T-helper 2 cell treated with Interferon-gamma antibody and Interleukin-4, amounts not matched to agents 100 ng/mL and 5 ng/mL, for 36 hours (primary cell): ENCODE data around the gene ERC2. TPM values are rescaled to one million over a fixed set of nuclear protein-coding genes. Genes with fewer than 3 reads are reported as not detected.
"Not testable (repeated sequence)": the region's sequence is repeated elsewhere in the genome, so short reads cannot be mapped to it uniquely, and the experiment has no call there.

Source experiments
- intact Hi-C: fragments of 100-400 bp; cut with micrococcal nuclease; formaldehyde crosslinking; loops from one replicate; pipeline ENCODE4 v1.15.1; 2023
- total RNA-seq: library from RNA; stranded (reverse); gene quantifications from 2 replicates; pipeline ENCODE4 v1.2.3, GENCODE V29; 2022

The ERC2 gene
- total RNA-seq, 1 donor from 2014 or later, result 0.20 TPM

DNA sequence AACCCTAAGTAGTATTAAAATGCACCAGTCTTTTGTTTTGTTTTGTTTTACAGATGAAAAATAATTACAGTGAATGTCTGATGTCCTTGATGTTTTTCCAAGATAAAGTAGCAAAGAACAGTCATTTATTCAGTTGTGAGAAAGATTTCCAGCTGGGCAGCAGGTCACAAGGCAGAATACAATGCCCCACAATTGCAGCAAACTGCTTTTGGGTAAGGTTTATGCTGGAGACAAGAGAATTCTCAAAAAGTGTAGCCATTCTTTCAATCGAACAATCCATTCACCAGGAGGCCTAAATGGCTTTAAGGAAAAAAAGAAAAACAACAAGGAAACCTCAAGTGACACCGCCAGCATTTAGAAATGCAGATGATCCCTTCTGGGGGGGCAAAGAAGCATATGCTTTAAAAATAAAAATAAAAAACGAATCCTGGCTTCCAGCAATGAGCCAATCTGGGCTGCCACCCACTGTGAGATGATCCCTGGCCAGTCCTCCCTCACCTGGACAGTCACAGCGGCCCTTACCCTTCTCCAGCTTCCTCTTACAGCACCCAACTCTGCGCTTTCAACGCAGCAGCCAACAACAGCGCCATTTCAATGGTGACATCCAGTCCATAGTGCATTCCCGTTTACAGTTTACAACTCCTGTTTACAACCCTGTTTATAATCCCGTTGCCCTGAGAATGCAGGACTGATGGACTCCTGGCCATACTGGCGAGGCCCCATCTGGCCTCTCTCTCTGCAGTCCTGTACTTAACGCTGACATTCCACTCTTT, 955.5 kb downstream of the ERC2 start:
- intact Hi-C loops, result no loop called here

DNA sequence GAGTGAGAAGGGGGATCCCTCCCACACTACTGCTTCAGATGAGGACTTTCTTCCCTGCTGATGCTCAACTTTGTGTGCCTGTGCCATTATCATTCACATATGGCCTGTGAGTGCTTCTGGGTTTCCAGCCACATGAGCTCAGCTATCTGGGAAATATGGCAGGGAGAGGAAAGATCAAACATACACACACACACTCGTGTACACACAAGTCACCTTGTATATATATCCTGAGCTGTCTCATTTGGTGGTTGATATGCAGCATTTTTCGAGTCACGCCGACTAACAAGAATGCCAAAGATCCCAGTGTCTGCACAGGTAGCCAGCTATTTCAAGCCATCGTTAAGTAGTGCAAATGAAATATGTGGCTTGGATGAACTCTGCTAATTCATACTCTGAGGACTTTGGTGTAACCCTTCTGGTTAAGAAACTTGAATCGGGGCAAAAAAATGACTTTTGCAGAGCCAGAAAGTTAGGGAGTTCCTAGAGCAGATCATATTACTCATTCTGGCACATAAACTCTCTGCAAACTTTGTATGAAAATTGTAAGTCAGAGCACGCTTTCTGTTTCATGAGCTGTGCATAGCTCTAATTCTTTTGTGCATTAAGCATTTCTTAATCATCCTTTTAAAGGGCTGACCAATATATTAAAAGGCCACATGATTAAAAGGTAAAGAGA, 956.2 kb downstream of the ERC2 start:
- intact Hi-C loops, result no loop called here

DNA sequence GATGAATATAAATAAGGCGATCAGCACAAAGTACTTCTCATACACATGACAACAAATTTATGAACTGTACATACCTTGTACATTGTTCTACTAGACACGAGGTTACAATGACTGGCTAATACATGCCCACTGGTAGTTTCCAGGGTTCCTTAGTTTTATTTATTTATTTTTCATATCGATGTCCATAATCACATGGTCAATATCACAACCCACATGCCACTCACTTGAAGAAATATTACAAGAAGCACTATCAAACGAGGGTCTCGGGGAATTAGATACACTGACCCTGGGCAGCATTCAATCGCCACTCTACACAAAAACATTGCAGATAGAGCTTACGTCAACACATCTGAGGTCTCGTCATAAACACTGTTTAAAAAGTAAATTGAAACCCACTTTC, 959.9 kb downstream of the ERC2 start:
- intact Hi-C loops, result no loop called here

- intact Hi-C loops, result no loop called here
Measured at GRCh38 chr3:55507808-55508207, 960.5 kb downstream of the ERC2 start.

GRCh38 chr3:55505776-55506175, 962.5 kb downstream of the ERC2 start:
- intact Hi-C loops, result no loop called here

DNA sequence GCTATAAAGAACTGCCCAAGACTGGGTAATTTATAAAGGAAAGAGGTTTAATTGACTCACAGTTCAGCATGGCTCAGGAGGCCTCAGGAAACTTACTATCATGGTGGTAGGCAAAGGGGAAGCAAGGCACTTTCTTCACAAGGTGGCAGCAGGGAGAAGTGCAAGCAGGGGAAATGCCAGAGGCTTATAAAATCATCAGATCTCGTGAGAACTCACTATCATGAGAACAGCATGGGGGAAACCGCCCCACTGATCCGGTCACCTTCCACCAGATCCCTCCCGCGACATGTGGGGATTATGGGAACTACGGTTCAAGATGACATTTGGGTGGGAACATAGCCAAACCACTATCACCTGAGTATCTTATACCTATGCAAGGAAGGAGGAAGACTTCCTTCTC, 963.2 kb downstream of the ERC2 start:
- intact Hi-C loops, result not testable (repeated sequence)

DNA sequence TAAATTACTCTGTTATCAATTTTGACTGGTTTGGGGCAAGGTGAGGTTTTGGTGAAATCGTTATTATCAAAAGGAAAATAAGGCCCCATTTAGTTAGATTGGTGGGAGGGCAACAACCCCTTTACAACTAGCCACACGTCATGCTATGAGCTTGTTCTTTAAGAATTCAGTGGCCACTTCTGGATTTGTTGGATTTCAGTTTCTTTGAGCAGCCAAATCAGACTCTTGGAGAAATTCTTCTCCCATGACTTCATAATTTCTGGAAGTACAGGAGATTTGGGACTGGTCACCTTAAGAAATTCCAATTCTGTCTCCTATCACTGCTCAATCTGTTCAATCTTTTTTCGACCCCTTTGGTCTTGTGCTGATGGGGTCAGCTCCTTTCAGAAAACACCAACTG, 966.4 kb downstream of the ERC2 start:
- intact Hi-C loops, result no loop called here

- intact Hi-C loops, result no loop called here
Measured at GRCh38 chr3:55500555-55501330, 967.5 kb downstream of the ERC2 start.

- intact Hi-C loops, result no loop called here
Measured at GRCh38 chr3:55498520-55498919, 969.7 kb downstream of the ERC2 start.

- intact Hi-C loops, result no loop called here
Measured at GRCh38 chr3:55497250-55497649, 971.0 kb downstream of the ERC2 start.

- intact Hi-C loops, result no loop called here
Measured at GRCh38 chr3:55494976-55495375, 973.3 kb downstream of the ERC2 start.

DNA sequence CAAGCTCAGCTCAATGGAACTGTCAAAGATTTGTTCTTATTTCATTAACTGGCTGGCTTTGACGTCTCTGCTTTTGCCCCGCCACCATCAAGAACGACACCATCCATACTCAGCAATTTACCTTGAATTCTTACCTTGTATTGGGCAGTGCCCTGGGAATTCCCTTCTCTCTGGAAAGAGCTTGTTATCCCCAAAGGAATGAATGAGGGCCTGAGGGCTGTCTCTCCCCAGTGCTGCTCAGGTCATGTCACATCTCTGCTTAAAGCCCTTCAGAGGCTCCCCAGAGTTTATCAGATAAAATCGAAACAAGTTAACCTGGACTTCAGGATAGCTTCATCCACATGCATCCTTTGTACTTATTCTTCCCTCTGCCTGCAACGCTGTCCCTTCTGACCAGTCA, 975.3 kb downstream of the ERC2 start:
- intact Hi-C loops, result no loop called here

GRCh38 chr3:55491296-55491816, 976.9 kb downstream of the ERC2 start:
- intact Hi-C loops, result no loop called here

- intact Hi-C loops, result no loop called here
Measured at GRCh38 chr3:55490276-55490913, 977.9 kb downstream of the ERC2 start.

- intact Hi-C loops, result loop anchor here (5.0 kb wide), 1 partner anchor 958 kb away; no protein-coding TSS in a partner anchor
Measured at GRCh38 chr3:55489798-55490132, 978.5 kb downstream of the ERC2 start.

GRCh38 chr3:55488398-55489055, 979.7 kb downstream of the ERC2 start:
- intact Hi-C loops, result loop anchor here (5.0 kb wide), 1 partner anchor 959 kb away; no protein-coding TSS in a partner anchor

DNA sequence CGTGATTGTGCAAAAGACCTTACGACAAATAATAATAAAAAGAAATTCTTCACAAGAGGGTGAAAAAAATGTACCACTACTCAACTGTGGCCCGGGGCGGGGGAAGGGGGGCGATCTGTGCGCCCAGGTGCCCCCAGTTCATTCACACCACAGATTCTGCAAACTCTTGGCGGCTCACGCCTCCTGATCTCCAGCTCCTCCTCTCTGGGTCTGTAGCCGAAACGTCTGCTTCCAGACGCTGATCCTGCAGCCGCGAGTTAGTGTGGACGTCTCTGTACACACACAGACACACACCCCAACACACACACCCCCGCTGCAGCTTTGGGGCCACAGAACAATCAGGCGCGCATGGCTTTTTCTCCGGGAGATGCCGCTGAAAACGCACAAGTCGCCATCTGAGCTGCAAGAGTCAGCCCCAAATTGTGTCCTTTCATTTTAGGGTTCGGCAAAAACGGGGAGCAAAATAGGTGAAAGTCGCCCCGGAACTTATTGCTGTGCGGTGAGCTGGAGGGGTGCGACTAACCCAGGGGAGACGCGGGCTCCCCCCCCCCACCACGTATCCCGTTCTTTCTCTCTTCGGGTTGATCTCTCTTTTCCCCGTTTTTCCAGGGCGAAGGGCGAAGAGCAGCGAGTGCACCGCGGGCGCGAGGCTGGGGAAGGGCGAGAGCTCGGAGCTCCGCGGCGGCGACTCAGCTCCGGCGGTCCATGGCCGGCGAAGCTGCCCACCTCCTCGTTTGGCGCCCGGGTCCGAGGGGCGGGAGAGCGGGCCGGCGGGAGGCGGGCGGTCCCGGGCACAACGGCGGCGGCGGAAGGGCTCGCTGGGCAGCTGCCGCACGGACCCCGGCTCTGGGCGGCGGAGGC, 980.7 kb downstream of the ERC2 start:
- intact Hi-C loops, result loop anchor here (5.0 kb wide), 1 partner anchor 960 kb away; no protein-coding TSS in a partner anchor

GRCh38 chr3:55486857-55487380, 981.3 kb downstream of the ERC2 start, which contains the start of gene WNT5A:
WNT5A (minus strand) TSS chr3:55487306; CDS start chr3:55486985, 321 bp downstream.
- intact Hi-C loops, result loop anchor here (5.0 kb wide), 1 partner anchor 960 kb away; no protein-coding TSS in a partner anchor
